GM21737 (cell line): ENCODE data around the gene SFXN4.
"Not testable (repeated sequence)": the region's sequence is repeated elsewhere in the genome, so short reads cannot be mapped to it uniquely, and the experiment has no call there.

Source experiments
- ATAC-seq: cut with Tn5 transposase; IDR thresholded peaks from one replicate; pipeline ENCODE4 v1.9.1; 2021; ENCODE audit warnings: mild to moderate bottlenecking, moderate library complexity; ENCODE audit not compliant: unreplicated experiment

The SFXN4 gene

DNA sequence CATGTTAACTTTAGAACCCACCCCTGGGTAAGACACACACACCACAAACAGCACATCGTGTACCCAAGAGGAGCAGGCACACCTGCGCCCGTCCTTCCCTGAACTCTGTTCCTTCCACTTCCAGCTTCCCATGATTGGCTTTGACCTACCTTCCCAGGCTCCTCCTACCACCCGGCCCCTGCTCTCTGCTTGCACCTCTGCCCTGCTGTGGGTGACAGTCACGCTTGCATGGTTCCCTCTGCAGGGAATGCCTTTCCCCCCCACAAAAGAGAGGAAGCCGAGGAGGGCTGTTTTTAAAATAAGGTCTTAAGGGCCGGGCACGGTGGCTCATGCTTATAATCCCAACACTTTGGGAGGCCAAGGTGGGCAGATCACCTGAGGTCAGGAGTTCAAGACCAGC, 16.4 kb downstream of the SFXN4 start:
- ATAC-seq = no peak

DNA sequence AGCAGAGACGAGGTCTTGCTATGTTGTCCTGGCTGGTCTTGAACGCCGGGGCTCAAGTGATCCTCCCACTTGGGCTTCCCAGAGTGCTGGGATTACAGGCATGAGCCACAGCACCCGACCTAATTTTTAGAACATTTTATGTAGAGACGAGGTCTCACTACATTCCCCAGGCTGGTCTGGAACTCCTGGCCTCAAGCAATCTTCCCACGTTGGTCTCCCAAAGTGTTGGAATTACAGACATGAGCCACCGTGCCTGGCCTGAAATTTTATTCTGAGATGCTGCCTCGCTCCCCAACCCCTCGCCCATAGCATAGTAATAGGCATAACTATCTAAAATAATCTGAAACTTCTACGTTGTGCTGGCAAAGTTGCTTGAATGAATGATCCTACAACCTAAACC, 21.9 kb downstream of the SFXN4 start:
- no peak for ATAC-seq

DNA sequence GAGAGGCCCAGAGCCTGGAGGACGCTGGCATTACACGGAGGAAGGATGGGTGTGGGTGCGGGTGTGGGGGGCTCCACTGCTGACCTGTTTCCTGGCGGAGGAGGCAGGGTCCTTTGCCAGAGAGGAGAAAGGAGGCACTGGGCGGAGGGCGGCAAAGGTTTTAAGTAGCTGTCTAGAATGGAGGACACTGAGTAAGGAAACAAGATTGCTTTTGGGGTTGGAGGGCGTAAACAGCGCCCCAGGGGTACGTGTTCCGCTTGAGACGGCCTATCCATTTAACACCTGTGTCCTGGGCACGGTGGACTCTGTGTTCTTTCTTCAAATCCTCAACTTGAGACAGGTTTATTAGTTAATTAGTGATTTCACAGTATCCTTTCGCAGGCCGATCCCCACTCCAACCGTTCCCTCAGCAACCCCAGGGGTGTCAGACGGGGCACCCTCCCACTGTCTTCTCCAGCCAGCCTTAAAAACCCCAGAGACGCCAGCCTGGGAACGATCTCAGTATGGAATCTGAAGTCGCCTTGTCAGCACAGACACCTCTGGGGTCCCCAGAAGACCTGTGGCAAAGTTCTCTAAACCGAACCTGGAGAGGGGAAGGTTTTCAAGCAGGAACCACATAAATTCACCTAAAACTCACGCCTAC, 24.8 kb downstream of the SFXN4 start:
- no peak for ATAC-seq

DNA sequence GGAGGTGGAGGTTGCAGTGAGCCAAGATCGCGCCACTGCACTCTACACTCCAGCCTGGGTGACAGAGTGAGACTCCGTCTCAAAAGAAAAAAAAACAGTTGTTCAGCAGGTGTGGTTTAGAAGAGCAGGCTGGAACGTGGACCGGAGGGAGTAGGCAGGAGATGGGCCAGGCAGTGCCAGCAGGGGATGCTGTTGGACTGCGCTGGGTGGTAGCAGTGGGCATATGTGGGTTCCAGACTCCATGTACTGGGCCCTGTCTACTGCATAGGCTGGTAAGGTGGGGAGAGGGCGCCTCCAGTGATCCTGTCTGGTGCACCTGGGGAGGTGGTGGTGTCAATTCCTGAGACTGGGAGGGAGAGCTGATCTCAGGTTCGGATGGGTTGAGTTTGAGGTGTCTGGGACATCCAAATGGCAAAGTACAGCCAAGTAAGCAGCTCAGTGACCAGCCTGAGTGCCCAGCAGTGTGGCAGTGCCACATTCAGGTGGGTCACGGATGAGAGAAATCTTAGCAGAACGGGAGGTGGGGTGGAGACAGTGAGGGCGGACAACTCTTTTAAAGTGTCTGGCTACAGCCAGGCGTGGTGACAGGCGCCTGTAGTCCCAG, 25.9 kb downstream of the SFXN4 start:
- ATAC-seq = no peak

DNA sequence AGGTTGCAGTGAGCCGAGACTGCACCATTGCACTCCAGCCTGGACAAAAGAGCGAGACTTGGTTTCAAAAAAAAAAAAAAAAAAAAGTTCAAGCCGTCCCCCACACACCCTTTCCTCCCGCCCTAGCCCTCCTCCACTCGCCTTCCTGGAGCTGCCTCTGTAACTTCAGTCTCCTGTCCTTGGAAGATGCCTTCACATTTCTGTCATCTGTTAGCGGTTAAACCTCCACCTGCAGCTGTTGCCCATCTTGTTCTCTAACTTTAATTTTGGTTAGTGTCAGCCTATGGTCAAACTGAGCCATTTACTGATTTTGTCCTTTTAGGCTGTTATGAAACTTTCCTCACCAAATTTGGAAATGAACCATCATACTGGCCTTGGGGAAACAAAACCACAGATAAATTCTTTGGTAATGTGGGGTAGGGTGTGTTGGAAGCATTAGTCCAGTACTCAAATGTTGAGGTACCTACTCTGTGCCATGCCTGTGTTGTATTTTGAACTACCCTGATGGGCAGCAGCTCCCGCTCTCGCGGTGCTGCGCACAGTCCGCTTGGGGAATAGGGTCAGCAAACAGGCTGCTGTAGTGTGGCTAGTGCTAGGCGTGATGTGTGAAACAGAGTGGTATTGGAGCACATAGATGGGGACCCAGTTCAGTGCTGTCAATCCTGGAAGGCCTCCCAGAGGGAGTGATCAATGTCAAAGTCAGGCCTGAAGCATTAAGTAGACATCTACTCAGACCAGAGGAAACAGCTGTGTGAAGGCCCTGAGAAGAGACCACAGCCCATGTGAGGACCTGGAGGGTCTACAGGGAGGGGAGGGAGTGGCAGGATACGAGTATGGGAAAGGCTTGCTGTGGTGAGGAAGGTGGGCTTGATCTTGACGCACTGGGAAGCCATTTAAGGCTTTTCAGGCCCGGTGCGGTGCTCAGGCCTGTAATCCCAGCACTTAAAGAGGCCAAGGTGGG, 26.9 kb downstream of the SFXN4 start:
- ATAC-seq = no peak

DNA sequence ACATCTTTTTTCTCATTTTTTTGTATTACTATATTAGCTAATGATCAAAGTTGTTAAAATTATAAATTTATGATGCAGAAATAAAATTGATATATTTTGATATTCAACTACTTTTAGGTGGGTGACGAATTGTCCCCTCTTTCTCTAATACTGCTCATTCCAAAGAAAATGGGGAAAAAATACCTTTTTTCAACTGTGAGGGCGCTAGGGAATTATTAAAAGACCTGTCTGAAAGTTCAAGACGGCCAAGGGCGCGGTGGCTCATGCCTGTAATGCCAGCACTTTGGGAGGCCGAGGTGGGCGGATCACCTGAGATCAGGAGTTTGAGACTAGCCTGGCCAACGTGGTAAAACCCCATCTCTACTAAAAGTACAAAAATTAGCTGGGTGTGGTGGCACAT, 27.6 kb downstream of the SFXN4 start:
- ATAC-seq = not testable (repeated sequence)

DNA sequence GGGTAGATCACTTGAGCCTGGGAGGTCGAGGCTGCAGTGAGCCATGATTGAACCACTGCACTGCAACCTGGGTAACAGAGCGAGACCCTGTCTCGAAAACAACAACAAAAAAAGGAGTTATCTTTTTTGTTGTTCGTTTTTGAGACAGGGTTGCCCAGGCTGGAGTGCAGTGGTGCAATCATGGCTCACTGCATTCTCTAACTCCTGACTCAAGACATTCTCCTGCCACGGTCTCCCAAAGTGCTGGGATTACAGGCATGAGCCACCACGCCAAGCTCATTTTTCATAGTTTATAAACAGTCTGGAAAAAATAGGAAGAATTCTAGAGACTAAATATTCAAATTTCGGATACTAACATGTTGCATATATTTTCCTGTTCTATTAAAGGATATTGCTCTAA, 29.4 kb downstream of the SFXN4 start:
- ATAC-seq = no peak

DNA sequence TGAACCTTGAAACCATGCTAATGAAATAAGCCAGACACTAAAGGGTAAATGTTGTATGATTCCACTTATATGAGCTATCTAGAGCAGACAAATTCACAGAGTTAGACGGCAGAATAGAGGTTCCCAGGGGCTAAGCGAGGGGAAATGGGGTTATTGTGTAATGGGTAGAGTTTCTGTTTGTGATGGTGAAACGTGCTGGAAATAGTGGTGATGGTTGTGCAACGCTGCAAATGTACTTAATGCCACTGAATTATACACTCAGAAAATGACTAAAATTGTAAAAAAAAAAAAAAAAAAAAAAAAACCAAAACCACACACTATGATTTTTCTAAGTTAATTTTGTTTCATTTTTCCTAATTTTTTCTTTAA, 30.0 kb downstream of the SFXN4 start:
- ATAC-seq = no peak

DNA sequence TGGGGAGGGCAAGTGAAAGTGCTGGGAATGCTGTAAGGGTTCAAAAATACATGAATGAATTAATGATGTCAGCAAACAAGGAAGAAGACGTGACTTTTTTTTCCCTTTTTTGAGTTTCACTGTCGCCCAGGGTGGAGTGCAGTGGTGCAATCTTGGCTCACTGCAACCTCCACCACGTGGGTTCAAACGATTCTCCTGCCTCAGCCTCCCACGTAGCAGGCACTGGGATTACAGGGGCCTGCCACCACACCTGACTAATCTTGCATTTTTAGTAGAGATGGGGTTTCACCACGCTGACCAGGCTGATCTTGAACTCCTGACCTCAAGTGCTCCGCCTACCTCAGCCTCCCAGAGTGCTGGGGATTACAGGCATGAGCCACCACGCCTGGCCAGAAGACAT, 31.6 kb downstream of the SFXN4 start:
- no peak for ATAC-seq

DNA sequence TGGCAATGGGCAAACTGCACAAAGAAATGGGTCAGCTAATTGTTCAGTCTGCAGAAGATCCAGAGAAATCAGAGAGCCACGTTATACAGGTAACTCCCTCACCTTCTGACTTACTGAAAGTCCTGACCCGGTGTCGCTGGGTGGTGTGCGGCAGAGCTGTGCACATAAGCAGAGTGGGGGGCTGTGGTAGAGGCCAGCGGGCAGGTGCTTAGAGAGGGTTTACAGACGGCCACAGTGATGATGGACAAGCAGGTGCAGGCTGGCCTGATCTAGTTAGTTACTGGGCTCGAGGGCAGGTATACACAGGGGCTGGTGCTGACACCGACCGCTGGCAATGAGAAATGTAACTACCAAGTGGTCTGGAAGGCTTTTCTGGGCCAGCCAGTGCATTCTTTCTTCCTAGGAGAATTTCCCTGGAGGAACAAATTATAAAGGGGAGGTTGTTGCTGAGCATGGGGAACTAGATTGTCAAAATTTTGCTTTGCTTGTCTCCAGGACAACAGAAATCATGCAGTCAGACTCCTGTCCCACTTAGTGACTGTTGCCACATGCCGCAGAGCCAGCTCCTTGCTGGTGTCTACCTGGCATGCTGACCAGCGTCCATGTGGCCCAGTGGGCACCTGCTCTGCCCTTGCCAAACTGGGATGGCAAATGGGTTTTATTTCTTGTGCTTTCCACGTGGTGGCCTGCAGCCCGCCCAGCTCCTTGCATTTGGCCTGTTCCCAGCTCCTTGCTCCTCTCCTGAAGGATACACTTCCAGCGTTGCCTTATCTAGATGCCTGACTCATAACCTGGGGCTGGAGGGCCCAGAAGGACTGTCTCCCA, 32.8 kb downstream of the SFXN4 start:
- ATAC-seq = no peak

DNA sequence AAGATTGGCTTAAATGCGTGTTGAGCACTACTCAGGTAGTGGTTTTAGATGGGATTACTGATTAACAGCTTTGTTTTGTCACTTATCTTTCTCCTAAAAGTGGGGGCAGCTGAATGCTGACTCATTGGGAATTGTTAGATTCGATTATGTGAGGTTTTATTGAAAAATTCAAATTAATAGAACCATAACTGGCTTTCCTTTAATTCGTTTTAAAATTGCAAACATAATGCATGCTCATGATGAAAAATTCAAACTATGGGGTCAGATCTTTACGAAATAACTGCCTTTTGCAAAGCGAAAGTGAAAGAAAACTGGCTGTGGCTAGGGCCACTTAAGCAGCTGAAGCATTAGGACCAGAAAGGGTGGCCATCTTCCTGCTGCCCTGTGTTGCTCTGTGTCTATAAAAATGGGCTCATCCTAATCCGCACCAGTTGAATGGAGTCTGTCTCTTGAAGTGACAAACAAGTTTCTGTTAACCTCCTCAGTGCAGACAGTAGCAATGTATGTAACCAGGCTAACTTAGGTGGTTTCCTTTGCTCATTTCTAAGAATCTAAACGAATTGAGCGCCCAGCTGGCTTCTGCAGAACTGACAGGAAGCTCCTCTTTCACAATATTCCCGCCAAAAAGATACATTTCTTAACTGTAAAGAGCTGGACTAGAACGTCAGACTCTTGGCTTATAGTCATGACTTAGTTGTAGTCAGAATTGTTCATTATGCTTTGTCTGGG, 33.8 kb downstream of the SFXN4 start:
- ATAC-seq = no peak

DNA sequence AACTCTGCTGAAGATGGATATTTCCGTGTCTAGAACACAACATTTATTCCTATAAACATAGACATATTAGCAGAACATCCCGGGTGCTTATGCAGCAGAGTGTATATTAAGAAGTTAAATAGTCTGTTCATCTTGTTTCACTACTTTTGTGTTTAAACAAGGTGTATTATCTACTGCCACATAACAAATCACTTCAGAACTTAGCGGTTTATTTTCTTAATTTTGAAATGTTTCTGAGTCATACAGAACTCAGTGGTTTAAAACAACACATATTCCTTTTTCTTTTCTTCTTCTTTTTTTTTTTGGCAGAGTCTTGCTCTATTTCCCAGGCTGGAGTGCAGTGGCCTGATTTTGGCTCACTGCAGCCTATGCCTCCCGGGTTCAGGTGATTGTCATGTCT, 35.8 kb downstream of the SFXN4 start:
- no peak for ATAC-seq

DNA sequence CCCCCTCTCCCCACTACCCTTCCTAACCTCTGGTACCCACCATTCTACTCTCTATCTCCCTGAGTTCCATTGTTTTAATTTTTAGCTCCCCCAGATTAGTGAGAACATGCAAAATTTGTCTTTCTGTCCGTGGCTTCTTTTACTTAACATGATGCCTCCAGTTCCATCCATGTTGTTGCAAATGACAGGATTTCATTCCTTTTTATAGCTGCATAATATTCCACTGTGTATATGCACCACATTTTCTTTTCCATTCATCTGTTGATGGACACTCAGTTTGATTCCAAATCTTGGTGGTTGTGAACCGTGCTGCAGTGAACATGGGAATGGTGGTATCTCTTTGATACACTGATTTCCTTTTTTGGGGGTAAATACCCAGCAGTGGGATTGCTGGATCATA, 39.6 kb downstream of the SFXN4 start:
- ATAC-seq = no peak

DNA sequence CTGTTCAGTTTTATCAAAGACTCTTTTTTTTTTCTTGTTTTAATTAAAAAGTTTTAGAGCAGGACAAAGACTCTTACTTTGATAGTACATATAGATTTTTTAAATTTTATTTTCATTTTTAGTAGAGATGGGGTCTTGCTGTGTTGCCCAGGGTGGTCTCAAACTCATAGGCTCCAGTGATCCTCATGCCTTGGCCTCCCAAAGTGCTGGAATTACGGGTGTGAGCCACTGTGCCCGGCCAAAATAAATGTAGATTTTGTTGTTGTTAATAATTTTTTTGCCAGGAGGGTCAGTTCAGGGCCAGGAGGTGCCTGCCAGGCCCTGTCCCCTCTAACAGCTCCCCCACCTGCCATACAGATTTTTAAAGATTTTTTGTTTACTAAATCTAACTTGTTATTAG, 44.6 kb downstream of the SFXN4 start:
- ATAC-seq = no peak

DNA sequence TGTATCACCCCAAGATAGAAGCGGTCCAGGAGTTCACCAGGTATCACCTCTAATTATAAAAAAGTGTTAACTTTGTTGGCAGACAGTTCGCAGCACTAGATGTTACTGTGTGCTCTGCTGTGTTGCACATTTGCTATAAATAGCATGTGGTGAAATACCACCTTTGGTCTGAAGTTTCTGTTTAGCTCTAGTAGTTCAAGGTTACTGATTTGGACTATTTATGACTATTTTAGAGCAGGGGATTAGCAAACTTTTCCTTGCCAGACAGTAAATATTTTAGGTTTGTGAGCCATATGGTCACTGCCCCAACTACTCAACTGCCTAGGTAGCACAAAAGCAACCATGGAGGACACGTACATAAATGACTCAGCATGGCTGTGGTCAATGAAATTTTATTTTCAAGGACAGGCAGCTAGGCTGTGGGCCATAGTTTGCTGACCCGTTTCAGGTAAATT, 45.1 kb downstream of the SFXN4 start:
- ATAC-seq = peak; percentile 87

DNA sequence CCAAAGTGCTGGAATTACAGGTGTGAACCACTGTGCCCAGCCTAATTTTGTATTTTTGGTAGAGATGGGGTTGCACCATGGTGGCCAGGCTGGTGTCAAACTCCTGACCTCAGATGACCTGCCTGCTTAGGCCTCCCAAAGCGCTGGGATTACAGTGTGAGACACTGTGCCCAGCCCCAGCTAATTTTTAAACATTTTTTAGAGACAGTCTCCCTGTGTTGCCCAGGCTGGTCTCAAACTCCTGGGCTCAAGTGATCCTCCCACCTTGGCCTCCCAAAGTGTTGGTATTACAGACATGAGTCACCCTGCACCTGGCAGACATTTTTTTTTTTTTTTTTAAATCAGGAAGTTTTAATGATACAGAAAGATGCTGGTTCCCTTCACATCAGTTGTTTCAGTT, 46.1 kb downstream of the SFXN4 start:
- ATAC-seq = no peak

DNA sequence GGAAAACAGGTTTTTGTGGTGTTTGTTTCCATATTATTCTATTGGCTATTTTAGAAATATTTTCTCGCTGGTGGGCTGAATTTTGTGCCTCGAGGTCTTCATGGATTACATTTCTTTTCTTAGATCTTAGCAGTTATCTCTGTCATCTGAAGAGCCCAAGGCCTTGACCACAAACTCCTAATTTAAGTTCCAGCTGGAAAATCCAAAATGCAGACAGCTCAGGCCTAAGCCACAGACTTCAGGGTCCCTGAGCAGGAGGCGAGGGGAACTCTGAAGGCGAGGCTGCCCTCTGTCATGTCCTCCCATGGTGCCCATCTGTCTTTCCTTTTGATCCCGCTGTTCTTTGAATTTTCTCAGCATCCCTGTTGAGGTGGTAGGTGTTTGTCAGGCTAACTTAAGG, 47.3 kb downstream of the SFXN4 start:
- ATAC-seq = no peak

DNA sequence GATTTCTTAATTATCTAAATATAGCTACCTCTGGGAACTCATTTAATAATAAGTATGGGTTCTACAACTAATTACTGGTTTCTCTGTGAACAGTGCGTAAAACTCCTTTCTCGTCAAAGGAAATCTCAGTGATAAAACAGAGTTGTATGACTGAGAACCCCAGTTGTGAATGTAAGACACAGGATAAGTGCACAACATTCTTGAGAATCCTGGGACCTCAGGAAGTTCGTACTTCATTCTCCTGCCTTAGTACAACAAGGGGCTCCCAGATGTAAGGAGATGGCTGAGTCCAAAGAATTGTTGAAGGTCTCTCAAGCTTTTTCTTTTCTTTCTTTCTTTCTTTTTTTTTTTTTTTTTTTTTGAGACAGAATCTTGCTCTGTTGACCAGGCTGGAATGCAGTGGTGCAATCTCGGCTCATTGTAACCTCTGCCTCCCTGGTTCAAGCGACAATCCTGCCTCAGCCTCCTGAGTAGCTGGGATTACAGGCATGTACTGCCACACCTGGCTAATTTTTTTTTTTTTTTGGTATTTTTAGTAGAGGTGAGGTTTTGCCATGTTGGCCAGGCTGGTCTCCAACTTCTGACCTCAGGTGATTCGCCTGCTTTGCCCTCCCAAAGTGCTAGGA, 49.1 kb downstream of the SFXN4 start:
- no peak for ATAC-seq

DNA sequence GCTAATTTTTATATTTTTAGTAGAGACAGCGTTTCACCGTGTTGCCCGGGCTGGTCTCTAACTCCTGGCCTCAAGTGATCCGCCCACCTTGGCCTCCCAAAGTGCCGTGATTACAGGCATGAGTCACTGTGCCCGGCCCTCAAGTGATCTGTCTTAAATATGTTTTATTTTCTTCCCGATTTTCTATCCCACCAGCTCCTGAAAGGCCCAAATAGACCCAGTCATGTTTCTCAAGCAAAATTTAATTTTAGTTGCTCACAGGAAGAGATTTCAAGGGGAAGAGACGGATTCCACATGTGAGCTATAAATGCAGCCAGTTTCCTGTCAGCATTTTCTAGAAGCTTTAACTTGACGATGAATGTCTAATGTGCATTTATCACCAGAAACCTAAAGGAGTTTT, 49.6 kb downstream of the SFXN4 start:
- no peak for ATAC-seq
